RCC 7860 (cell line): ENCODE data around the gene SOHLH2.

Source experiments
- DNase-seq: peaks from one replicate; pipeline ENCODE4 v3.0.0-alpha.2; 2015; ENCODE audit warnings: low spot score
- FAIRE-seq: peaks from 2 replicates; lab custom pipeline; 2012; peaks lifted over from hg19 to GRCh38; lab: Jason Lieb, UNC

SOHLH2 gene

DNA sequence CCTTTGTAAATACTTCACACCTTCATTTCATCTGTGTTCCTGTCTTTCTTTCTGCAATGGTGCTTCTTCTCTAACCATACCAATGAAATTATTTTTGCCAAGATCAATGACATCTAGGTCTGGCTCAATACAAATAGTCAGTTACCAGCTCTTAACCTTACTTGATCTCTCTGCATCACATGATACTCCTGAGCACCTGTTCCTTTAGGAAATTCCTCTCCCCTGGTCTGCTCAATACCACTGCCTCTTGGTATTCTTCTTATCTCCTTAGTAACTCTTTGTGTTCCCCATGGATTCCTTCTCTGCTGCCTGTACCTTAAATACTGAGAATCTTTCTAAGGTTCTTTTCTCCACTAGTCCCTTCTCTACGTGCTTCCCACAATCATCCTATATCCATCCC, 25.9 kb downstream of the SOHLH2 start:
- DNase-seq, result no peak
- no peak for FAIRE-seq

DNA sequence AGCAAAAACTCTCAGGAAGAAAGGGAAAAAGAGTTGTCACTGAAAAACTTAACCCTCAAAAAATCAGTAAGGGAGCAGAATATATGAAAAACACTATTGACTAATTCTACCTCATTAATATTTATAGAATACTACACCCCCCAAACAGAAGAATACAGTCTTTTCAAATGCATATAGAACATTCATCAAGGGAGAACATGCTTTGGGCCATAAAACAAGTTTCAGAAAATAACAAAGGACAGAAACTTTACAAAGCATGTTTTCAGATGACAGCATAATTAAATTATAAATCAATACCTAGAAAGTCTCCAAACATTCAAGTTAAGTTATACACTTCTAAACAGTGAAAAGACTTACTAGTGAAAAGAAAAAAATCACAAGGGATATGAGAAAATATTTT, 30.5 kb downstream of the SOHLH2 start:
- DNase-seq (no peak), FAIRE-seq (no peak)

DNA sequence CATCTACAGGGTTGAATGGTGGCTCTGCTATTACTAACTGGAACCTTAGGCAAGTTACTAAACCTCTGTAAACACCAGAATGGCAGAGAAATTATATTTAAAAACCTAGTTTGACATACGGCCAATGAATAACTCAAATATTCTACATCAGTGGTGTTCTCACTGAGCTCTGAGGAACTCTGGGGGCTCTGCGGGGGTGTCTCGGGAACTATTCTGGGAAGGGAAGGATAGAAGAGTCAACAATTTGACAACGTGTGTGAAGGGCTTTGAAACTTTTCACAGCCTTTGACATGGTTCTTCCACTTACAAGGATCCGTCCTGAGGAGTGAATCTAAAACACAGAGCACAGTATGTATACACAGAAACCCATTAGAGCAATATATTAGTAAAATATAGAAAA, 38.7 kb downstream of the SOHLH2 start:
- no peak for FAIRE-seq
- no peak for DNase-seq

DNA sequence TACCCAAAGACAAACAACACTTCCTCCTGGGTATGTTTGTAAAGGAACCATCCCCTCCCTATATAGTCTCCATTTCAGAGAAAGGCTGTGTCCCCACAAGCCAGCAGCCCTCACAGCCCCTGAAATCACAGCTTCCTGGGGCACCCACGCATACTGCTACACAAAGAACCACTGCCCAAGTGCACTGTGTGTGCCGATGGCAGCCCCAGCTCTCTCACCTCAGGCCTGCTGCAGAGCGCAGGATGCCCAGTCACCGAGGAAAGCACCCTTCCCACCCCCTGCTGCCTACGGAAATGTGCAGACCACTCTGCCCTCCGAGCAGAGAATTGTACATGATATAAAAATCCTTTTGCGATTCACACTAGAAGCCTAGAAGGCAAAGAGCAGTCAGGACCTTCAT, 39.4 kb downstream of the SOHLH2 start:
- DNase-seq (no peak), FAIRE-seq (no peak)

DNA sequence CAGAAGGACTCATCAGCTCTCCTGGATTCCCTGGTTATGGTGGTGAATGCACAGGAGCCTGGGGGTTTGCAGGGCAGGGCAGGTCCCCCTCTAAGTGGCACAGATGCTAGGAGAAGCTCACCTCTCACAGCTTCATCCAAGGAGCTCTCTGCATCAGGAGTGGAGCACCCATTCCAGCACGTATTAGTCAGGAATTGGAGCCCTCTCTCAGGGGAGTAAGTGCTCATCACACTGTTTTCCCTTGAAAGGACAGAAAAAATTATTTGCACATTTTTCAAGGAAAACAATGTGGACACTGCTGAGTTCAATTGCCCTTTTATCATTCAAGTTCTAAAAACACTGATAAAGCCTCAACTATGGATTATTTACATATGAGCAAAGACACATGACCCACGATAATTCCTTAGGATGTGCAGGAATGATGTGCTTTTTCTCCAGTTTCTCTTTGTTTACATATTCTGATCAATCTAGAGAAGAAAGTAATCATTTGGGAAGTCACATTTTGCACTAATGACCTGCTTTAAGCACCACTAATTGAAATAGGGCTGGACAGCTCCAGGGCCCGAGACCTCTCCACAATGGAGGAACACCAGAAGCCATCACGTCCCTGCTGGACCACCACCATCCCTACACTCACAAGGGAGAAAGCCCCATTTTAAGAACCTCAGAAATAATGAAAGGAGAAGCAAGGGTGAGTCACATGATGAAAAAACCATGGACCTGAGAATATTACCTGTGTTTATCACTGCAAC, 40.6 kb downstream of the SOHLH2 start:
- FAIRE-seq (no peak), DNase-seq (no peak)

DNA sequence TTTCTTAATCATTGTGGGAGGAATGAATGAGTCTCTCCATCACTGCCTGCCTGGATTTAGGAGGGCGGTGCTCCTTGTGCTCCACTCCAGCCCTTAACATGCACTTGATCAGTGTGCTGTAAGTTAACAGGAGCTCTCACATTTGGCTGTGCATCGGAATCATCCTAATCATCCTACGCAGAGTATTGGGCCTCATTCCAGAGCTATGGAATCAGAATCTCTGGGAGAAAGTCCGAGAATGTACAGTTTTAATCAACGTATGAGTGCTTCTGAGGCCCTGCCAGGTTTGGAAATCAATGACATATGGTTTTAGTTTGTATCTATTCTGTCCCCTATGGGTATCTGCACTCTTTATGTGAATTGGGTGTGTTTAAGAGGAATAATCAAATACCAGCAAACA, 48.3 kb downstream of the SOHLH2 start:
- DNase-seq (no peak), FAIRE-seq (no peak)

DNA sequence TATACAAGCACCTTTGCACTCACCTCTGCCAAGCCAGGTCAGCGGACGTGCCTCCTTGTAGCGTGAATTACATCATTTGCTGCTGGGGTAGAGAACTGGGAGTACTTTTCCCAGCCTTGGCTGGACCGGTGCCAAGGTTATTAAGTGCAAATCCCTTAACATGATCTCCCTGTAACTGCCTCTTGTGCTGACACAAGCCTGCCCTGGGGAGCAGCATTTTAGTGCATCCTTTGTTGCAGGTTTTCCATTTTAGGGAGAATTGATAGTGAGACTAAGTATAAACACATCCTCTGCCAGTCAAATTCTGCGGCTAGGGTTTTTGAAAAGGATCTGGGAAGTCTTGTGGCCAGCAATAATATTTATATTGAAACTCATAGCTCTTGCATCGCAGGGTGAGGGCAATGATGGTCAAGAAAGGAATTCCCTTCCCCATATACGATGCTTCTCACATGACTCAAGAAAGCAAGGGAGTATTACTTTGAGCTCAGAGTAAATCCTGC, 50.5 kb downstream of the SOHLH2 start:
- no peak for FAIRE-seq
- peak; percentile 36 for DNase-seq

DNA sequence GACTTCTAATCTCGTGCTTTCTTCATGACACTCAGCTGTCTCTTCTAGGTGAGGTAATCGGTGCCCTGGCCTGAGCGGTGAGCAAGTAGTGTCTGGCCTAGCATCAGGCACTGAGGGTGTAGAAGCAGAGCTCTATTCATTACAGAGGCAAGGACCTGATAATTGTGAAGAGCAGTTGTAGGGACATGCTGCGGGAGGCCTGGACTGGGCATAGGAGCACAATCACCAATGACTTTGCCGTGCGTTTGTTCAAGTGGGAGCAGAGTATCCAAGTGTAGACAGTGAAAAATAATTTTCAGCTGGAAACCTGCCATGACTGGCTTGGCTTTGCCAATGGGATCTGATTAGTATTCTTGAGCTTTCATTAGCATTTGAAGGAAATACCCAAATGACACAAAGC, 51.1 kb downstream of the SOHLH2 start:
- FAIRE-seq (no peak), DNase-seq (no peak)

DNA sequence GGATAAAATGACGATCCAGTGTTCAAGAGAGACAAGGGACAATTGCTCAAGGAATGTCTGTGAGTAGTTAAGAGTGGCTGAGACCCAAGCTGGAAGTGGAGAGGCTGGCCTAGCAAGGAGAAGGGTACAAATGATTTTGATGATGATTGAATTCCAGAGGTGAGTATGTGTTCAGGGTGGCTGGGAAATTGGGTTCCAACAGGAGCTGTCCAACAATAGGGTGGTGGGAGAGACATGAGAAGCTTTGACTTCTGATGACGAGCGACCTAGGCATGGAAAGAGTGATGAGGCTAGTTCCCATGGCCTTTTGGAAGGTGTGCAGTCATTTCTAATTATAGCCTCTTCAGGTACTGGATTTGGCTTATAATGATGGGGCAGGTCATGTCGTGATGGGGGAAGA, 54.1 kb downstream of the SOHLH2 start:
- no peak for FAIRE-seq

DNA sequence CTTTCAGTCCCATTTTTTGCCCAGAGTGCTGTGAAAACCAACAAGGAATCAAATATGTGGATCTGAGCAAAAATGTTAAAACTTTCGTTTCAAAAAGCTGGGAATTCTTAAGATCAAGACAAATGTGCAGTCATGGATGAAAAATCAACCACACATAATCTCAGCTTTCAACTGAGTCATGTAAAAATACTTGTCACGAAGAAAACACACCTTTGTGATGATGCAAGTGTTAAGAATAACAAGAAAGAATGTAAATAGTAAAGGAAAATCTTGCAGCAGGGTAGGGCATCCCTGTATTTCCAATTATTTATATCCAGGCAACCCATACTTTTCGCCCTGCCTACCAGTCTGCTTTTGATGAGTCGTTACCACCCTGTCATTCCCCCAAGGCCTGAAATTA, 55.7 kb downstream of the SOHLH2 start:
- FAIRE-seq (peak; percentile 67), DNase-seq (peak; percentile 28)

More for the DNA sequence above, 54.1 kb downstream of the SOHLH2 start:
- no peak for DNase-seq

DNA sequence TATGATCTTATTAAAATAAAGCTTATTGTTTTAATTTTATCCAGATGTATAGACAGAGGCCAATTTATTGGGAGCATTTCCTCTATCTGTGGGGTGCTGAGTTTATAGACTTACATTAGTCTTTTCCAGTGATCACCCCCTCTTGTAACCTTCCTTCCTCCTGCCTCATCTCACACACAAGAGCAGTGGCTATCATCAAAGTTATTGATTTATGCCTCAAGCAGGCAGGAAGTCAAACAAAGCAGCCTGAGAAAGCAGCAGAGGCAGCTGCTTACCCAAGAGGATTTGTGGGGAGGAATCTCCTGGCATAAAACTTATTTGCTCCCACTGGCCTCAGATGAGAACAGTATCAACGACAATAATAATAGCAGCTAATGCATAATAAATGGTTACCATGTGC, 56.9 kb downstream of the SOHLH2 start:
- DNase-seq, result no peak
- FAIRE-seq, result no peak

DNA sequence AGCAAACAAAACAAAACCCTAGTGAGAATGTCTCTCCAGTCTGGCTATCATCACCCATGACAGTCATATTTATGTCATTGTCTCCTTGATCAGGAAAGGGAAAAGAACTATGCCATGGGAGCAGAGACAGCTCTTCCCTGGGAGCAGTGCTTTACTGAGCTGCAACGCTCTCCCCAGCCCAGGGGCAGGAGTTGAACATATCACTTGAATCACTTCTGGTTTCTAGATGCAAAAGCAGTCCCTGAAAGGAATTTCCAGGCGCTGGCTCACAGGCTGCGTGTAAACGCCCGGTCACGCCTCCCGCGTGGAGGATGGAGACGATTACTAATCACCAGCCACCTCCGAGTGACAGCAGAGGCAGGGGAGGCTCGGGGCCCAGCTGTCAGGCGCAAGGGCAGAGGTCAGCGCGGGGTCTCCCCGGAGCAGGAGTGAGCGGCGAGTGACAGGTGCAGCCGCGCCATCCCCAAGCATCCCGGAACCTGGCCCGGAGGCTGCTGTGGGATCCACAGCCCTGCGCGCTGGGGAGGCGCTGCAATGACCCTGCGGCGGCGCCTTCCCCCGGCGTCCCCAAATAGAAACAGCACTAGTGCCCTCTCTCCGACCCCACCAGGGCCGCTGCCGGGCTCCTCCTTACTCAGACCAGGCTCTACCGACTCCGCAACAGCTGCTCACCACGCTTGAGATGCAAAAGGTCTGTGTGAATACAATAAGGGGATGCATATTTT, 59.6 kb downstream of the SOHLH2 start:
- no peak for DNase-seq
- FAIRE-seq, result no peak

DNA sequence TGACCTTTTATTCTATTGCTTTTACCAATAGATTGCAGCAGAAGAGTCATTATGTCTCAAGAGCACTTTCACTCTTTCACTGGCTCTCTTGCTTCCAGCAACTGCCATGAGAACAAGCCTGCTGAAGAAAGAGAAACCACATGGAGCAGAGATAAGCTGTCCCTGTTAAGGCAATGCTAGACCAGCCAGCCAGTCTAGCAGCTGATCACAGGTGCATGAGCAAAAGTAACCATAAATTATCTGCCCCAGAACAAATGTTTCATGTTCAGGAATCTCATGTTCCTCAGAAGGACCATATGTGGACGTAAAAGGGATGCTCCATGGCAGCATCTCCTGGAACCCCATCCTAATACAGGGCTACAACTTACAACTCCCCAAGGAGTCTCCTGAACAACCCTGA, 62.8 kb downstream of the SOHLH2 start:
- FAIRE-seq, result no peak
- no peak for DNase-seq

DNA sequence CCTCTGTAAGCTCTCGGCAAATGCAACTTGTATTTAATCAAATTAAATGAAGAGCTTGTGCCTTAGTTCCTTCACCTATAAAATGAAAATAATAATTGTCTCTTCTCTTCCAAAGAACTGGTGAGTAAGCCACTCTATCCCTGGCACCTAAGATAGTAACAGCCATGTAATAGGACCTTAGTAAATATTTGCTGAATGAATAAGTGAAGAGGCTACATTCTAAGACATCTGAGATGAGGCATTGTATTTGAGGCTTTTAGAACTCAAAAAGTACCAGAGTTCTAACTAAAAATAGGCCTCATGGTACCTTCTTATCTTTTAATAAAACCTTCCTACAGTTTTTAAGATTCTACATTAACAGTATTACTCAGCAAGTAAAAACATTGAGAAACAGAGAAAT, 65.9 kb downstream of the SOHLH2 start:
- no peak for FAIRE-seq
- no peak for DNase-seq

DNA sequence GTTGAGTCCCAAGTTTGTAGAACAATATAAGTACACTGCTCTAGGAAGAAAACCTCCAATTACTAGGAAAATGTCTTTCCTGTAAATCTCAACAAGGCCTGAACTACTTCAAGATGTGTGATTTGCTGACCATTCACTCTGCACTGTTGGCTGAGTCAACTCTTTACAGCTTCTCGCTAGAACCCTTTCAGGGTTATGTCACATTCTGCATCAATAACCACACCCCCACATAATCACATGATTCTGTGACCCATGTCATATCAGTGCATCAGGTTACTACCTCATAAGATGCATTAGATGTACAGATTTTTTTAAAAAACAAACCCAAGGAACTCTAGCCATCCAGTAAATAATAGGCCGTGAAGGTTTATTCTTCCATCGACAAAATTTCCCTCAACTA, 67.0 kb downstream of the SOHLH2 start:
- FAIRE-seq, result no peak
- no peak for DNase-seq

DNA sequence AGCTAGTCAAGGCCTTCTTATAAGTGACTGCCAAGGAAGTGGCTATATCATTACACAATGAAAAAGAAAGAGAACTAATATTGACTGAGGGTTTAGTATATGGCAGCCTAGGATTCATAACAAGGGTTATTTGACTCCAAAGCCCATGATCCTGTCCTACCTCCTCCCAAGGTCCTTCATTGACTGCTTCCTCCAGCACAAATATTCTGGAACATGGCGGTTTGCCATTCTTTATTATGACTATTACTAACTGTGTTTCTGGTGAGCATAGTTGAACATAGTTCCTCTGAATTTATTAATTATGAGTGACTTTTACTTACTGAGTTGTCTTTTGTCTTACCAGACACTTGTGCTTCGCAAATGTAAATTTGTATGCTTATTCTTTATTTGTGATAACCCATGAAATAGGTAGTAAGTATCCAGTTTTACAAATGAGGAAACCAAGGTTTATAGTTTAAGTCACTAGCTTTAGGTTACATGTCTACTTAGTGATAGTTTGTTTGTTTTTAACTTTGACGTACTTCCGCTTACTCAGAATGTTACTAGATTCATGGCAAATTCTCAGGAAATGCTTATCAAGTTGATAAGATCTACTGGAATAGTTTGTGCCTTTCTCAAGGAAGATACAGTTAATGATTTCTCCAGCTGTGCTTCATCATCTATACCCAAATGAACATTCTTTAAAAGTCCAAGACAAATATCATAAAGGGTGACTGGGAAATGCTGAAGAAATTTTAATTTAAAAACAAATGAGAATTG, 67.7 kb downstream of the SOHLH2 start:
- DNase-seq (no peak), FAIRE-seq (no peak)

DNA sequence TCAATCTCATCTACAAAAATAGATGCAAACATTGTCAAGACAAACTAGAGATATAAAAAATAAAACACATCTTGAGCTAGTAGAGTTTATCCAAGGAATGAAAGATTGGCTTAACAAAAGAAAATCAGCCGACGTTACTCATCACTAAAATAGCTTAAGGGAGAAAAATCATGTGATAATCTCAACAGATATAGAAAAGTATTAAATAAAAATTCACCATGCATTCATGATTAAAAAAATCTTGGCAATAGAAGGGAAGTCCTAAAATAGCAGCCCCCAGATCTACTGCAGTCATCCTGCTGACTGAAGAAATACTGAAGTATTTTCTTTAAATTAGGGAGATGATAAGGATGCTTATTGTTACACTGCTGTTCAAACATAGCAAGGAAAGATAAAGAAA, 70.6 kb downstream of the SOHLH2 start:
- FAIRE-seq (no peak), DNase-seq (no peak)

DNA sequence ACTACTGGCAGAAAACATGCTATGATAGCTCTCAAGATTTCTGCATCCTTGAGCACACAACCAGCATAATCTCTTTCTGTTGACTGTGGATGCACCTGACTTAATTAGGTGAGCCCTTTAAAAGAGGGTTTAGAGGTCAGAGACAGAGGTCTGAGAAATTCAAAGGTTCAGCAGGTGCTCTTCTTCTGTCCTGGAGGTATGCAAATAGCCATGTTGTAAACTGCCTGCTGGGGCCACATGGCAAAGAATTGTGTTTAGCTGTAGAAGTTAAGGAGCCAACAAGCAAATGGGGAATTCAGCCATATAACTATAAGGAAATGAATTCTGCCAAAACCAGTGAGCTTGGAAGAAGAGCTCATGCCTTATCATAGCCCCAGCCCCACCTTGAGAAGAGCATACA, 71.6 kb downstream of the SOHLH2 start:
- FAIRE-seq, result no peak

DNA sequence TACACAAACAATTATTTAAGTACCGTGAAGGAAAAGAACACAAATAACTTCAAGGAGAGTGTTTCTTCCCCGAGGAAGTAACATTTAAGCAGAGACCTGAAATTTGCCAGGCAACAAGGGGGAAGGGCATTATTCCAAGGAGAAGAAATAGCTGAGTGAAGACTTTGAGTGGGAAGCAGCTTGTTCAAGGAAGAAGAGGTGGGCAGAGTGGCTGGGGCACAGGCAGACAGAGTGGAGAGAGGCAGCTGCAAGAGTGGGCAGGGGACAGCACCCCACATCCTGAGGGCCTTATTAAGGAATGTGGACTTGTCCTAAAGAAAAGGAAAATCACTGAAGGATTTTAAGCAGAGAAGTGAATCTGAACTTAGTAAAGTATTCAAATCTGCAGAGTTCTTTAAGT, 78.5 kb downstream of the SOHLH2 start:
- FAIRE-seq, result no peak
- DNase-seq, result no peak

More for the DNA sequence above, 71.6 kb downstream of the SOHLH2 start:
- no peak for DNase-seq

DNA sequence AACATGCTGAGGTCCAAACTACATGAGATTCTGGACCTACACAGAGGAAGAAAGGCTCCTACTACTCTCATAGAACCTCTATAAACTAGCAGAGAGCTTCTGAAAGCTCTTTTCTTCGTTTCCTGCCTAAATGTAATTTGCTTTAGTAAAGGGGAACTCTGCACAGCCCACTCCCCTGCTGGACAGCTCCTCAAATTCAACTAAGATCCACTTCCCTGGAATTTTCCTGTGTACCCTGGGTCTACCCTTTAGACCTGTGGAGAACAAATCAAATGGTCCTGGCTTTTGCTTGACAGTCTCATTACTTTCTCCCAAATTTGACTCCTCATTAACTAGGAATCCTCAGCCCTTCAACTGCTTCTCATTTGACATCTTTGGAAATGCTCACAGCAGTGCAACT, 79.7 kb downstream of the SOHLH2 start:
- DNase-seq, result no peak
- no peak for FAIRE-seq

DNA sequence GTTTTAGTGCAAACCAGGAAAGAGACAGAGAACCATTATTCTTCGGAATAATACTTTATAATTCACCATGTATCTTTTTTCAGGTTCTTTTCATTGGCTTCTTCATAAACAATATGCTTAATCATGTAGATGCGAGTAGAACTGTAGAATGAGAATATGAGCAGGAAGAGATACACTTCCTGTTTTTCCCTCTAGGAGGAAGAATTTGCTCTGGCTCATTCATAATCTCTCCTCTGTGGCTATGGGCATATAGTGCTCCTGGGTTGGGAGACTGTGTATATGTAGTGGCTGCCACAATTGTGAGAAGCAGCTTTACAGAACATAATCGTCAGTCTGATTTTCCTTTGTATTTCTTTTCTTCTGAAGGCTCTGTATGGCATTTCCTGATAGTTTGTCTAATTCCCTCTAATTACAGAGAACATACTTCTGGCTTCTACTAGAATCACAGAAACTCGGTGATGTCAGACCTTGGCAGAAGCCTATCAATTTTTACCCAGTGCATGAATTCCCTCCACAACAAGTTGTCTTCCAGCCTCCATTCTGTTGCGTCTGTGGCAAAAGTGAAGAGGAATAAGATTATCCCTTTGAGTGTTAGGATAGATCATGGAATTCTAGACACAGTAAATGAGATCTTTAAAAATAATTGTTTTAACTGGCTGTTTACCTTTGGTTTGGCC, 80.3 kb downstream of the SOHLH2 start:
- FAIRE-seq (no peak), DNase-seq (no peak)
